Omental fat pad (tissue), 4 donors: ENCODE results near the gene CNGB1. TPM values are rescaled to one million over a fixed set of nuclear protein-coding genes. Genes with fewer than 3 reads are reported as not detected.

Experiments used
- ATAC-seq: fragments of 150-250 bp; one replicate; pipeline ENCODE4 v1.9.1; 2016; ENCODE audit warnings: mild to moderate bottlenecking, moderate library complexity; ENCODE audit not compliant: low FRiP score
- DNase-seq: peaks from one replicate; pipeline ENCODE4 v3.0.0-alpha.2; 2019; ENCODE audit warnings: low spot score
- CTCF ChIP-seq, 3 donors: fragments of 450-650 bp; IDR thresholded peaks; one replicate each; pipeline ENCODE4 v1.5.1; 2016 to 2017; ENCODE audit warnings: antibody characterized with exemption in 3 of 3, mild to moderate bottlenecking in 3 of 3, moderate library complexity in 2 of 3
- total RNA-seq, 4 donors: library from RNA; depleted of rRNA; stranded (reverse); fragments of >200 nt; gene quantifications; one replicate each; pipeline ENCODE4 v1.1.0, GENCODE V29; 2016

The CNGB1 gene
- total RNA-seq, 4 donors from 2014 or later: not detected

- no peak for TF ChIP-seq CTCF (IDR thresholded peaks at IDR 0.05)
- no peak for DNase-seq
- ATAC-seq: no peak
Observed at GRCh38 chr16:57966204-57966771, 4.6 kb downstream of the CNGB1 start.

GRCh38 chr16:57964157-57964700 lies 6.7 kb downstream of the CNGB1 start:
- TF ChIP-seq CTCF (IDR thresholded peaks at IDR 0.05): no peak
- ATAC-seq (no peak), DNase-seq (no peak)

- DNase-seq: no peak
- no peak for TF ChIP-seq CTCF (IDR thresholded peaks at IDR 0.05)
- ATAC-seq: no peak
Observed at GRCh38 chr16:57962756-57963155, 8.2 kb downstream of the CNGB1 start.

- TF ChIP-seq CTCF (IDR thresholded peaks at IDR 0.05): no peak
- no peak for DNase-seq
- no peak for ATAC-seq
Observed at GRCh38 chr16:57962046-57962445, 8.9 kb downstream of the CNGB1 start.

- TF ChIP-seq CTCF (IDR thresholded peaks at IDR 0.05): no peak
- ATAC-seq (no peak), DNase-seq (no peak)
Observed at GRCh38 chr16:57961538-57961937, 9.4 kb downstream of the CNGB1 start.

- no peak for DNase-seq
- ATAC-seq: no peak
- TF ChIP-seq CTCF (IDR thresholded peaks at IDR 0.05): no peak
Observed at GRCh38 chr16:57960826-57961472, 10.0 kb downstream of the CNGB1 start.

- TF ChIP-seq CTCF (IDR thresholded peaks at IDR 0.05): no peak
- ATAC-seq: no peak
- DNase-seq: no peak
Observed at GRCh38 chr16:57960310-57960709, 10.6 kb downstream of the CNGB1 start.
